GM19023 (cell line): ENCODE data around the gene GP5.

Experiments used
- ATAC-seq: cut with Tn5 transposase; IDR thresholded peaks from one replicate; pipeline ENCODE4 v1.9.1; 2021; ENCODE audit warnings: mild to moderate bottlenecking, moderate library complexity; ENCODE audit not compliant: unreplicated experiment

The GP5 gene

DNA sequence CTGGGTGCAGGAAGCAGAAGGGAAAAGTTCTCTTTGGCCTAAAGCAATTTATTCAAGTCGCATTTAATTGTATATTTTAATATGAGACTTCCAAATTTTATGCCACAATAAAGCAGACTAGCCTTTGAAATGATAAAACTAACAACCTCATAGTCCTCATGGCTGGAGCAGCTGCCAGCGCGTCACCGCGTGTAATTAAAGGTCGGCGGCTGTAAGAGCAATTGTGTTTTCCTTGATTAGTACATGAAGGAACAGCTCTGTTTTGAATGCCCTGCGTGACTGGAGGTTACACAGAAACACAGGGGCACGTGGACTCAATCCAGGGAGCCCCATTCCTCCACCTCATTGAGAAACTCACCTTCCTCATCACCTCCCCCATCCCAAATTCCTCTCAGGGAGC lies 19.4 kb downstream of the GP5 start:
- ATAC-seq = no peak

DNA sequence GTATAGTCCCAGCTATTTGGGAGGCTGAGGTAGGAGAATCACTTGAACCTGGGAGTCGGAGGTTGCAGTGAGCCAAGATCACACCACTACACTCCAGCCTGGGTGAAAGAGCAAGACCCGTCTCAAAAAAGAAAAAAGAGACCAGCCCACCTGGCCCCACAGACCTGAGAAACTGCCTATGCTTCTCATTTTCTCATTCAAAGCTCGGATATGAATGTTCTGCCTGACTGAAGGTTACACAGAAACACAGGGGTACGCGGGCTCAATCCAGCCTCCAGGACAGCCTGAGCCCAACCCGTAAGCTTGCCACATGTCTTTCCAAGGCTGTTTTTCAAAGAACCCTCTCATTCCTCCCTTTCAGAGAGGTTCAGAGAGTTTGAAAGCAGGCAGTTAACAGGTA lies 19.8 kb downstream of the GP5 start:
- ATAC-seq = no peak

DNA sequence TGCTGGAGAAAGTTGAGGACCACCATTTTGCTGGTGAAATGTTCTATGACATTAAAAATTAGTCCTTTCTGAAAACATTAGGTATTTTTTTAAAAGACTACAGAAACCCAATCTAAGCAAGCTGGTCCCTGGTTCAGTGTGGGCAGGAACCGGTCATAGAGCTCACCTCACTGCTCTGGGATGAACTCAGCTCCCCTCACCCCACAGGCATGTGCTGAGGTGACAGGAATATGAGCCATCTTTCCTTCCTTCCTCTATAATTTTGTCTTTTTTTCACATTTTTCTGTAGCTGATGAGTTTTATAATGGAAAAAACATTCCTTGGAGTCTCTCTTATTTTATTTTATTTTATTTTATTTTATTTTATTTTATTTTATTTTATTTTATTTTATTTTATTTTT lies 21.4 kb downstream of the GP5 start:
- ATAC-seq = no peak

DNA sequence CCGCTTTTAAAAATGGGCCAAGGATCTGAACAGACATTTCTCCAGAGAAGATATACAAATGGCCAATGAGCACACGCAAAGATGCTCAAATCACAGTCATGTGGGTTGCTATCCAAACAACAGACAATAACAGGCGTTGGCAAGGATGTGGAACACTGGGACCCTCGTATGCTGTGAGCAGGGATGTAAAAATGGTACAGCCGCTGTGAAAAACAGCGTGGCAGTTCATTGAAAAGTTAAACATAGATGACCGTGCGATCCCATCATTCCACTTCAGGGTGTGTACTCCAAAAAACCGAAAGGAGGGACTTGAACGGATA lies 22.9 kb downstream of the GP5 start:
- ATAC-seq = no peak

DNA sequence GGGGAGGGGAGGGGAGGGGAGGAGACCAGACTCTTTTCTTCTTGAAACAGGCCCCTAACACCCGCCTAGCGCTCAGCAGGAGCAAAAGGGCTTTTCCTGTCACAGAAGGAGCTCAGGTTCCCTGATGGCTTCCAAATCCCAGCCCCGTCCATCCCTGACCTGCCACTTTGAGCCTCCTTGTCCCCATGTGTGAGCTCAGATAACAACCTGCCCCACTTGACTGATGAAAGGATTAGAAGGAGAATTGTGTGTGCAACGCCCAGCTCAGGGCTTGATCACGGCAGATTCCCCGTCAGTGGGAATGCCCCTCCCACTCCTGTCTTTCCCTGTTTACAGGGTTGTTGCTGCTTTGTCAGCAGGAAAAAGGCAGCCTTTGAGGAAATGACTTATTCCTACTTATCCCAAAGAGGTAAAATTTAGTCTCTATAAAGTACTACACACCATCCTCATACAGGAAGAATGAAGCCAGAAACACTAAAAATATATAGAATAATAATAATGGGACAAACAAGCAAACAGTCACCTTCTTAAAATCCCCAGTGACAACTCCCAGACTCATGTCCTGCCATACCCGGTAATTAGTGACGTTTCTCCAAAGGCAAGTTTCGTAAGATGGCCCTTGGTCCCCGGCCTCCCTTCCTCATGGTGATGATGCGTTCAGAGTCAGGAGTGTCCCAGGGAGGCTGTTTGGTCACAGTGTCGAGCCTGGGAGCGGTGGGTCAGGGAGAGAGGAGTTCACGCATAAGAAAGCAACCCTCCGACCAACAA lies 23.4 kb downstream of the GP5 start:
- ATAC-seq = no peak

DNA sequence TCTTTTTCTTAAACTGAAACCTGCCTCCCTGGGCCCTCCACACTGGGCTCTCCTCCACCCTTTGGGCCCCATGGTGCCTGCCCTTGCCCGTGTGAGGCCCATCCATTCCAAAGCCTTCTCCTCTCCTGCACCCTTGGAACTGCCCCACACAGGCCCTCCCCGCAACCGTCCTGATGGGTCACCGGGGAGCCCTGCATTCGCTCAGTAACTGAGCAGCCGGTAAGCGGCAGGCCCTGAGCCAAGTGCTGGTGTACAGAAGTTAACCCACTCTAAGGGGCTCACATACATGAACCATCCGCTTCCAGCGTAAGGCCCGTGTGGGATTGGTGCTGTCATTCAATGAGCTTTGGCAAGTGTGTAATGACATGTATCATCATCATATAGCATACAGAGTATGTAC lies 24.1 kb downstream of the GP5 start:
- ATAC-seq = no peak

DNA sequence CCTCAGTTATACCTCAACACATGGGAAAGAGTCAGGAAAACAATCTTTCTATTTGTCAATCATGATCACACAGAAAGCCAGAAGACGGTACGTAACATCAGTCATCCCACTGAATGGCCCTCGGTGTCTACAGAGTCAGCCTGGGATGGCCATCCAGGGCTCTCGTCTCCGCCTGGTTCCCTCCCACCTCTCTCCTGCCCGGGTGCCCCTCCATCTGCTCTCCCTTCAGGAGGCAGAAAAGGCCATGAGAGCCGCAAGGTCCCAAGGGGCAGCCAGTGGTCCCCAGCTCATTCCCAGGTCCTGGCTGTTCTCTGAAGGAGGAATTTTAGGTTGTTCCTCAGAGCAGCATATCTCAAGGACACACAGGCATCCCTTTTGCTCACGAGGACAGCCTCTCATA lies 25.2 kb downstream of the GP5 start:
- ATAC-seq = no peak

DNA sequence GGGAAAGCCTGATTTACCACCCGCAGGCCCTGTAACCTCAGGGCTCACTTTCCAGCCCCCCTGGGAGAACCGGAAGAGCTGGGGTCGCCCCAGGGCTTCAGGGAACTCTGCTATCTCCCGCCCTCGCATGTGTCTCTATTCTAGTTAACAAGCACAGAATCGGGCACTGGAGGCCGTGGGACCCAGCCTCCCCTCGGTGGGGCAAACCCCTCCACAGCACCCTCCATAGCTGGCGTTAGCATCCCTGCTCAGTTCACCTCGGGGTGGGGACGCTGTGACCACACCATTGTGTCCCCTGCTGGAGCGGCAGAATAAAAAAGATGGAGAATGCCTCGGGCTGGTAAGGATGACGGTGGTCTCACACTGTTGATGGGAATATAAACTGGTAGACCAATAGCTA lies 26.0 kb downstream of the GP5 start:
- ATAC-seq = no peak

DNA sequence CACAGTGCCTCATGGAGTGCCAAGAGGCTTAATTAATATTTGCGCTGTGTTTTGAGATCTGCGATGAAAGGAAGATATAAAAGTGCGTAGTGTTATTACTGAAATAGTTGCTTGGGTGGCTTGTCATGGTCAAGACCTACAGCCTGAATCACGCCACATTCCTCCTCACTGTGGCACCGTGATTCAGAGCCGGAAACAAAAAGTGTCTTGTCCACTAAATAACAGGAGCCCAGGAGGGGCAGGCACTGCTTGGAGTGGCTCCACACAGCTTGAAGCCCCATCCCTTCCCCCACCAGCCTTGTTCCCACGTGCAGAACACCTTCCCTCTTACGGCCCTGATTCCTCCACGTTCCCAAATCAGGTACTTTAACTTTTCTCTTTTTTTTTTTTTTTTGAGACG lies 28.3 kb downstream of the GP5 start:
- ATAC-seq = no peak

DNA sequence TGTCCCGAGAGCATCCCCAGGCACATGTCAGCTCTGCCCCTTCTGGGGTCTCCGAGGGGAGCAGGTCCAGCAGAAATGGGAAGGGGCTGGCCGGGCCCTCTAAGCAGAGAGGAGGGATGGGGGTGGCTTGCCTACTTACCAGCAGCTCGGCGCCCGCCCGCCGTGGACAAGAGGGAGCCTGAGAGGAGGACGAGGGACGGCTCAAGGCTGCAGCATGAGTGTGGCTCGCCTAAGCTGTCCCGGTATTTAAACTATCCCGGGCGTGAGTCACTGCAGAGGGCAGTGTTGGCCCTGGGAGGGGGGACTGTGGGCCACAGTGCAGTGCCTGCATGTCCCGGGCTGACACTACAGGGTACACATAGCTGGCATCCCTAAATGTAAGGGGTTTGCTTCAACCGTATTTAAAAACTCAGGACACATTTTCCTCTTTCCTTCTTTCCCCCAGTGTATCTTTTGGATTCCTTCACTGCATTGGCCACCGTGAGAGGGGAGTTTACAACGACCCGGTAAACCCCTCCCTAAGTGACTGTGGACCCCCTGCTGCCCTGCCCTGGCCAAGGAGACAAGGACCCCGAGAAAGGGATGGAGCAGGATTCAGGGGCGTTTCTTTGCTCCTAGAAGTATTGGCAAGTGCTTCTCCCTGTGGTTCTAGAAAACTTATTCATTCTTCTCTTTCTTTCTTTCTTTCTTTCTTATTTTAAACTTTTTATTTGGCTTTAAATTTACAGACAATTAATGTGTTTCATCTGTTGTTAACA lies 29.4 kb downstream of the GP5 start, which contains the start of gene LRRC15:
TSS of gene LRRC15 (minus strand) at position 222 of the 758 bp plus-strand sequence. CDS start 8,700 bp downstream, outside the sequence.
- no peak for ATAC-seq

DNA sequence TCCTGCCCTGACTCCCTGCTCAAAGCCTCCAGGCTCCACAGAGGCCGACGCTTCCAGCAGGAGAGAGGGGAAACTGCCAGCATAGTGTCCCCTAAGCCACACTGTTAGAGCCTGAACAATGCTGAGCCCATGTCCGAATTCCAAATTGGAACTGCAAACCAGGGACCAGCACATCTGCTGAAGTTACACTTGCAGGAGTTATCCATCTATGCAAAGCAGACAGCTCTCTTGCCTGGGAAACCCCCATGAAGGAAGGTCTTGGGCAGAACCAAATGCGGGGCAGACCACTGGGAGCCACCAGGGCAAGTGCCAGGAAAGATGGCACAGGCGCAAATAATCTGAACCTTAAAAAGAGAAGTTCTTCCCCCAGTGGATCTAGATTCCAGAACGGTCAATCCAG lies 30.1 kb downstream of the GP5 start:
- no peak for ATAC-seq

DNA sequence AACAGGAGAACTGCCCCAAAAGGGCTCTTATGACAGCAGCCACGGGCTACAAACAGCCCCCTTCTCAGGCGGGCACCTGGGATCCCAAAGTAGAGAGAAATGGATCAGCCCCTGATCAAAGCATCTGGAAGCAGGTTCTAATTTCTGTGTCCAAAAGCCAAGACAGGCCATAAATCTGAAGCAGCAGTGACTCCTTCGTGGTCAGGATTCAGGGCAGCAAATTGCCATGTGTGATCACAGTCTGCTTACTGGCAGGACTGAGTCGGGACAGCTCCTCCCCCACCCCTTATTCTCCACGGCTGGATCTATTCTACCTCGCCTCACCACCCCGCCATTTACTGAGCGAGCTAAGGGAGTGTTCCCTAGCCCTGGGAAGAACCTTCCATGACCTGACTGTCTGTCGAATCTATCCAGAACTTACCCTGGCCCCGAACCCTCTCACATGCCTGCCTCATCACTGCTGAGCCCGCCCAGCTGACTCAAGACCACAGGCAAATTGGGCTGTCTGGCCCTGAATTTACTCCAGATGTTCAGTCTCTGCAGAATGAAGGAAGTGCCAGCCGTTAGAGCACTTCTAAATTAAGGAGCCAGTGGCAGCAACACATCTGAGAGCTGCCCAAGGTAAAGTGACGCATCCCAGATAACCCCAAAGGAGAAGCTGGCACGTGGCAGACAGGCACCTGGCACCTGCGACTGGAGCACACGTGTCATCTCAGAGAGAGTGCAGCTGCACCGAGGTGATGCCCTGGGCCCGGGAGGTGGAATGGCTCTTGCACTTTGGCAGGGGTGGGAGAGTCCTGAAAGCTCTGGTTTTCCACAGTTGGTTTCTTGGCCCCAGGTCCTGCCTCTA lies 30.8 kb downstream of the GP5 start:
- no peak for ATAC-seq

DNA sequence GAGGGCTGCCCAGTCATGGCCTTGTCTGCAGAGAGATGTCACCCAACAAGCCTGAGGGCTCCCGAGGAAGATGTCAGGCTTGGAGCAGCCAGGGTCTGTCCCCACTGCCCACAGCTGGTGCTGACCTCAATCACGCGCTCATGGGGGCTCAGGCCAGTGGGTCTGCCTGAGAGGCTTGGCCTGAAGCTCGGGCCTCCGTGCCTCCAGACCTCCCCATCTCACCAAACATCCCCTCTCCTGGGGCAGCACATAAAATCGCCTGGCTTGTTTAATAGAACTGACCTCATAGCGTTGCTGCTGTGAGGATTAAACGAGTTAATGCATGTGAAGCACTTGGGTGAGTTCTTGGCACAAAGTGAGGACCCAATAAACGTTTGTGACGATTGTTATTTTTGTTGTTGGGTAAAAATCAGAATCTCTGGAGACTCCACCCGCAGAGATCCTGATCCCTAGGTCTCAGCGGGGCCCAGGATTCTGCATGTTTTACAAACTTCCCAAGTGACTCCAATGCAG lies 33.0 kb downstream of the GP5 start:
- no peak for ATAC-seq

DNA sequence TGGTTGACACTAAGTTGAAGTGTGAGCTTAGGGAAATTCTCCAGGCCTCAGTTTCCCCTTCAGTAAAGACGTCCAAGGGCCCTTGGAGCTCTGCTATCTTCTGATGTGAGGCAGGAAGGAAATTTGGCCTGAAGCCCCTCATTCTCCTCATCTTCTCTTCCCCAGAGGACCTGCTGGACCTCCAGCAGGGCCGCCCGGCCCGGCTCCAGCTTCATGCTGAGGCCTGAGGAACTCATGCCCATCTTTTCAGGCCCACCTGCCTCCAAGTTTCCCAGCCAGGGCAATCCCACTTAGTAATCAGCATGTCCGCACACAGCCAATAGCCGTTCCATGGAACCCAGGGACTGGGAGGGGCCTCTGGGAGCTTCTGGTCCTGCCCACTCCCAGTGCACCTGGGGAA lies 33.5 kb downstream of the GP5 start:
- ATAC-seq = no peak

DNA sequence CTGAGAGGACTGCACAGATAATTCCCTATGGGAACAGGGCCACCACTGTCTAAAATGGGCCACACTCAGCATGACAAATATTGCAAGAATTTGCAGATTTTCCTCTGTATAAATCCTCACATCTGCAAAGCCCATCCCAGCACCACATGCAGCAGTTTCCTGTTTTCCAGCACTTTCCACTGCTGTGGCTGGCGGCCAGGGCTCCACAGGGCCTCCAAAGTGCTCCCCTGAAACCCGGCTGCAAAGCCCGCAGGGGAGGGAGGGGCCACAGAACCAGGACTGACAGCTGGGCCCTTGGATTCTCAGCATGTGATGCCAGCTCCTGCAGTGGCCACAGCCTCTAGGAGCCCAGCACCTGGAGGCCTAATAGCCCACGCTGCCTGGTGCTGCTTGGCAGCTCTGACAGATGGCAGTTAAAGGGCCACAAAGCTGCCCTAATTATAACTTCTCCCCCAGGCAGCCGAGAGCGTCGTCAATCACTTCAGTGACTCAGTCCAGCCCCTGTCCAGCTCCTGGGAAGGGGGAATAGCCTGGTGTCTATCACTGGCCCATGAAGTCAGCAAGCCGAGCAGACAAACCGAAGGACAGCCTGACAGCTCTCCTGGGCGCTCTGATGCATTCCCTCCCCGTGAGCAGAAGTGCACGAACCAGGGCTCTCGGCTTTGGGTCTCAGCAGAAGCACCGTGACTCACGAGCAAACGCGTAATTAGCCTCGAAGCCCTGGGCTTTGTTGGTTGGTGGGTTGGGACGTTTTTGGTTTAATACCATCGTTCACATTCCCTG lies 34.2 kb downstream of the GP5 start:
- ATAC-seq = no peak

DNA sequence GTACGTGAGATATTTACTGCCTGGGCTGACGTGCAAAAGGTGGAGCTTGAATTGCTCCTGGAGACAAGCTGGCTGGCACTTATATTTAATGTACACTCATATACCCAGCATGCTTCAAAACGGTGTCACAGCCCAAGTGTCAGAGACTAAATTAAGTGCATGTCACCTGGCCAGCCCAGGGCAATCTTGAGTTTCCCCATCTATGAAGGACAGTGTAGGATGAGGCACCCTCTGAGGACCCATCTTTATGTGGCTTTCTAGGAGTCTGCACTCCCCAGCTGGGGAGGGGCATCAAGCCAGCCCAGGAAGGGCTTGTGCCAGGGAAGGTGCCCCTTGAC lies 34.8 kb downstream of the GP5 start:
- no peak for ATAC-seq

DNA sequence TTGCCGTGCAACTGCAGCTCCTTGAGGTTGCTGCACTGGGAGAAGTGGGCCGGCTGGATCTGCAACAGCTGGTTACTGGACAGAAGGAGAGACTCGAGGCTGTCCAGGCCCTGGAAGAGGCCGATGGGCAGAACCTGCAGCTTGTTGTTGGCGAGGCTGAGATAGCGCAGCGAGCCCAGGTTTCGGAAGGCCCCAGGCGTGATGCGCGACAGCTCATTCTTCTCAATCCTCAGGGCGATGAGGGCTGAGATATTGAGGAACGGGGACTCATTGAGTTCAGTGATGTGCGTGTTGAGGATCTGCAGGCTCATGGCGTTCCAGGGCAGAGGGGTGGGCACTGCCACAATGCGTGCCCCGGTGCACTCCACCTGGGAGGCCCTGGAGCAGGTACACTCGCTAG lies 38.5 kb downstream of the GP5 start:
- ATAC-seq = no peak

DNA sequence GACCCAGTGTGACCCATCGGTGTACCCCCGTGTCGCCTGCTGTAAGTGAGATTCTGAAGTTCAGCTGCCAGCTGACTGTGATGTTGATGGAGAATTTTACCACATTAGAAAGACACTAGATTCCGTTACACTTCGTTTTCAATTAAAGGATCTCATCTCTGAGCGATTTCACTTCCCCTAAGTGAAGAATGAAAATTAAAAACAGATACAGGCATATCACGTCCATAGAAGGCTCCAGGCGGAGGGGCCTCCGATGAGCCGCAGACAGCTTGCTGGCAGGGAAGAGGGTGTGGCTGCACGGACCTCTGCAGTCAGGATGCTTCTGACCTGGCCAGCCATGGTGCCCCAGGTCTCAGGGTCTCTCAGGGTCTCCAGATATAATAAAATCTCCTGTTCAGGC lies 41.4 kb downstream of the GP5 start:
- ATAC-seq = no peak

DNA sequence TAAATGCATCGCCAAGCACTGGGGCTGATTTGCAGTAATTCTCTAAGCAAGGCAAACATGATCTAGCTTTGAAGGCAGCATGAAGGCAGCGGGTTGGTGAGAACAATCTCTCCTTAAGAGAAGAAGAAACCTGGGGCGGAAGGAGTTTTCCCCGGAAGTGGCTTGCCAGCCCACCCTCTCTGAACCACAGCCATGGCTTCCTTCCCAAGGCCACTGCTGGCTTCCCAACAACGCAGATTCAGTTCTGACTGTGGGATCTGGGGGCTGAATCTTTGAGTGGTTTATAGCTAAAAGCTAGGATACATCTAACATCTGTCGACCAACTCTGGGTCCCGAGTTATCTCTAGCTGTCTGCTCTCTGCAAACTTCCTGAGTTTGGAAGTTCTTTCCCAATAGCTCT lies 43.7 kb downstream of the GP5 start:
- ATAC-seq = no peak

DNA sequence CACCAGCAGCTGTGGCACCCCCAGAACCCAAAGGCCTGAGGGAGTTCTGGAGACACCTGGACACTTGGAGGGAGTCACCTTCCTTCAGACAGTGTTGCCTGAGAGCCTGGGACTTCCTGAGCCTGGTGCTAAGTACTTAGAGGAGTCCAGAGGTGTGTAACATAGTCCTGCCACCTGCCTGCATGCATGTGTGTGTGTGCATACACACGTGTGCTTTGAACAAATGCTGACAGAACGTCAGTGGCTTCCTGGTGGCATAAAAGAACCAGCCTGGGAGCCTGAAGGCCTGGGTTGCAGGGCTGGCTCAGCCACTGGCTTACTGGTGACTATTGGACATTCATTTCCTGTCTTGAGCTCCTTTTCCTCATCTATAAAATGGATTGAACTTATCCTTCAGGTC lies 44.8 kb downstream of the GP5 start:
- no peak for ATAC-seq
